HCT116 (cell line): ENCODE measurements around the gene SRRT.

Source experiments
- CTCF ChIP-seq, 3 experiments: fragments of 200-600 bp in 1 of 3; sonication (generic) in 1 of 3; IDR thresholded peaks in 2 of 3; conservative IDR thresholded peaks in 1 of 3; 2 replicates each; pipeline ENCODE4 v1.5.1; 2012 to 2017; ENCODE audit warnings: low read depth in 2 of 3, low read length in 2 of 3, antibody characterized with exemption in 1 of 3, borderline replicate concordance in 1 of 3, control low read depth in 1 of 3, mild to moderate bottlenecking in 1 of 3, mixed read lengths in 1 of 3, mixed run types in 1 of 3, moderate library complexity in 1 of 3; ENCODE audit not compliant: insufficient read depth in 1 of 3
- EZH2phosphoT487 ChIP-seq: fragments of 200-600 bp; IDR thresholded peaks from 2 replicates; pipeline ENCODE4 v1.6.1; 2018; ENCODE audit warnings: antibody characterized with exemption, borderline replicate concordance
- FOSL1 ChIP-seq: IDR thresholded peaks from 2 replicates; pipeline ENCODE4 v1.6.1; 2012; ENCODE audit warnings: low read depth
- MAX ChIP-seq: IDR thresholded peaks from 2 replicates; pipeline ENCODE4 v1.6.1; 2012
- POLR2A ChIP-seq: IDR thresholded peaks from 2 replicates; pipeline ENCODE4 v1.7.0; 2011; ENCODE audit warnings: borderline replicate concordance; ENCODE audit not compliant: insufficient read depth, insufficient read length; ENCODE audit errors: extremely low read depth
- POLR2AphosphoS5 ChIP-seq: IDR thresholded peaks from 2 replicates; pipeline ENCODE4 v1.6.1; 2011; ENCODE audit warnings: mild to moderate bottlenecking, low read depth, low read length, moderate library complexity
- RAD21 ChIP-seq: IDR thresholded peaks from 2 replicates; pipeline ENCODE4 v1.6.1; 2012; ENCODE audit warnings: low read depth, mild to moderate bottlenecking
- SP1 ChIP-seq: IDR thresholded peaks from 2 replicates; pipeline ENCODE4 v1.6.1; 2012; ENCODE audit warnings: low read depth
- YY1 ChIP-seq: IDR thresholded peaks from 2 replicates; pipeline ENCODE4 v1.6.1; 2011; ENCODE audit warnings: low read length, low read depth, moderate library complexity, mild to moderate bottlenecking; ENCODE audit not compliant: insufficient replicate concordance; ENCODE audit errors: extremely low read depth
- ZFX ChIP-seq: fragments of 450-650 bp; IDR thresholded peaks from 2 replicates; pipeline ENCODE4 v1.6.1; 2017

- no peak for TF ChIP-seq CTCF (IDR thresholded peaks at IDR 0.05 in 2 of 3, conservative IDR thresholded peaks at IDR 0.05 in 1 of 3; ENCODE audit: borderline replicate concordance in 1 of 3, insufficient read depth in 1 of 3, low read depth in 2 of 3, low read length in 2 of 3)
- no peak for TF ChIP-seq MAX
- no peak for TF ChIP-seq RAD21
- no peak for TF ChIP-seq POLR2A
- no peak for TF ChIP-seq POLR2AphosphoS5
- no peak for TF ChIP-seq FOSL1
- TF ChIP-seq EZH2phosphoT487, result no peak
- TF ChIP-seq YY1, result no peak
- no peak for TF ChIP-seq SP1
- TF ChIP-seq ZFX, result no peak
These were observed 665 bp upstream of the SRRT start for GRCh38 chr7:100874300-100874576.
